Measurements from ENCODE around the gene TSPEAR.

GRCh38 chr21:44568667-44569556 lies 142.5 kb downstream of the TSPEAR start:
- TF ChIP-seq CTCF (IDR thresholded peaks at IDR 0.05; ENCODE audit: low read depth, low read length, poor library complexity, severe bottlenecking) (no peak), EZH2phosphoT487 (IDR thresholded peaks at IDR 0.05; ENCODE audit: borderline replicate concordance, low read length) (no peak)

Measured in DOHH2 (cell line).